Midbrain (tissue), 1 donor: Measurements from ENCODE around the gene MISP3.

Source experiments
- DNase-seq: peaks from one replicate; lab custom pipeline; 2025; lab: John Stamatoyannopoulos, UW

MISP3 gene

GRCh38 chr19:14122924-14123323 is 50.3 kb downstream of the MISP3 start:
- no peak for DNase-seq
